Mucosa of descending colon (tissue), 3 donors: Measurements from ENCODE around the gene ZNF90. TPM values are rescaled to one million over a fixed set of nuclear protein-coding genes. Genes with fewer than 3 reads are reported as not detected.

ENCODE experiments used
- ATAC-seq: fragments of 200-7000 bp; cut with Tn5 transposase; one replicate; pipeline ENCODE4 v1.9.1; 2020; ENCODE audit warnings: mild to moderate bottlenecking, moderate library complexity
- DNase-seq, 3 donors: peaks; one replicate each; pipeline ENCODE4 v3.0.0-alpha.2; 2020
- H3K36me3 ChIP-seq: fragments of 200-600 bp; one replicate; pipeline ENCODE4 v1.8.0; 2021; ENCODE audit warnings: low read depth, mild to moderate bottlenecking
- H3K4me1 ChIP-seq: fragments of 200-600 bp; one replicate; pipeline ENCODE4 v1.8.0; 2021; ENCODE audit warnings: low read depth, mild to moderate bottlenecking
- H3K4me3 ChIP-seq: fragments of 200-600 bp; one replicate; pipeline ENCODE4 v1.8.0; 2021; ENCODE audit warnings: mild to moderate bottlenecking
- H3K9me3 ChIP-seq: fragments of 200-600 bp; one replicate; pipeline ENCODE4 v1.8.0; 2021; ENCODE audit warnings: mild to moderate bottlenecking
- CTCF ChIP-seq: fragments of 200-600 bp; IDR thresholded peaks from one replicate; pipeline ENCODE4 v1.8.0; 2022; ENCODE audit warnings: antibody characterized with exemption, mild to moderate bottlenecking
- intact Hi-C, 2 donors: fragments of 100-400 bp; cut with DNase I in 1 of 2; cut with micrococcal nuclease in 1 of 2; formaldehyde crosslinking; loops; one replicate each; pipeline versions ENCODE4 v1.11.0 to v1.11.1; 2022; cut with DNase I, micrococcal nuclease
- total RNA-seq, 3 donors: library from RNA; stranded (reverse); fragmentation: NEBNext Ultra II Directional in 2 of 3; extraction: Animal tissue kit (Norgen Biotek cat#: 25700) in 2 of 3; gene quantifications; one replicate each; pipeline versions ENCODE4 v1.2.1 to v1.2.4, GENCODE V29; 2021 to 2023
- donor health status: DM: no; HTN: no; CAD: no; lungs with moderate emphysema.
- donor health status: DM: no; HTN: no; CAD: no.
- donor health status: DM: no; HTN: yes; CAD: no.

The ZNF90 gene
- total RNA-seq, 3 donors from 2014 or later: 1.9 to 4.7 (median 2.9) TPM

GRCh38 chr19:20162821-20163220 is 85.0 kb downstream of the ZNF90 start:
- TF ChIP-seq CTCF: no peak
- Histone ChIP-seq H3K9me3 (no peaks in the 10 kb centered on the region), H3K4me1 (no peaks in the 10 kb centered on the region), H3K4me3 (no peak overlapping the region), H3K36me3 (no peaks in the 10 kb centered on the region)
- intact Hi-C loops: no loop called here
- no peak for ATAC-seq
- no peak for DNase-seq

GRCh38 chr19:20164456-20164855 is 86.7 kb downstream of the ZNF90 start:
- H3K9me3 ChIP-seq: no peaks in the 10 kb centered on the region
- TF ChIP-seq CTCF: no peak
- no peak overlapping the region for H3K4me3 ChIP-seq
- no peaks in the 10 kb centered on the region for H3K36me3 ChIP-seq
- ATAC-seq (no peak), DNase-seq (no peak)
- intact Hi-C loops: no loop called here
- H3K4me1 ChIP-seq: no peaks in the 10 kb centered on the region

GRCh38 chr19:20165971-20166592 is 88.3 kb downstream of the ZNF90 start:
- no peaks in the 10 kb centered on the region for H3K36me3 ChIP-seq
- H3K4me3 ChIP-seq: no peak overlapping the region
- intact Hi-C loops: no loop called here
- no peak for DNase-seq
- no peak for ATAC-seq
- H3K4me1 ChIP-seq: no peaks in the 10 kb centered on the region
- no peak for TF ChIP-seq CTCF
- no peaks in the 10 kb centered on the region for H3K9me3 ChIP-seq

GRCh38 chr19:20167020-20167644 is 89.3 kb downstream of the ZNF90 start, which contains the start of gene ZNF486:
TSS of gene ZNF486 (plus strand) at chr19:20167214. CDS start at chr19:20167331, 117 bp downstream.
- no peaks in the 10 kb centered on the region for H3K36me3 ChIP-seq
- H3K9me3 ChIP-seq: no peaks in the 10 kb centered on the region
- ATAC-seq (peak; percentile 98), DNase-seq (peak; percentile 92 to 97 (median 93))
- intact Hi-C loops: no loop called here
- no peaks in the 10 kb centered on the region for H3K4me1 ChIP-seq
- no peak for TF ChIP-seq CTCF
- H3K4me3 ChIP-seq: peak within 1 kb of the TSS; percentile 34

GRCh38 chr19:20167651-20168122 is 89.9 kb downstream of the ZNF90 start:
- H3K36me3 ChIP-seq: no peaks in the 10 kb centered on the region
- peak overlapping the region; percentile 34 for H3K4me3 ChIP-seq
- H3K9me3 ChIP-seq: peaks cover 4% of the 10 kb centered on the region
- ATAC-seq (peak; percentile 36), DNase-seq (peak in 1 of 3 donors; percentile 9)
- no peak for TF ChIP-seq CTCF
- no peaks in the 10 kb centered on the region for H3K4me1 ChIP-seq
- intact Hi-C loops: no loop called here

Other genes starting within 250 kb of the ZNF90 start
- 10 to 100 TPM in 1 of 3 donors, 1 to 10 TPM in 2; 7.8 to 11.9 (median 9.4) TPM for gene ZNF253, start 212.1 kb upstream of the ZNF90 start, total RNA-seq
- 1 to 10 TPM; 3.2 to 6.1 (median 3.8) TPM for gene ZNF93, start 177.1 kb upstream of the ZNF90 start, total RNA-seq
- gene ZNF682, start 38.5 kb upstream of the ZNF90 start, total RNA-seq: 1 to 10 TPM; 3.6 to 5.9 (median 4.7) TPM
- gene ZNF486, start 89.2 kb downstream of the ZNF90 start, total RNA-seq: 1 to 10 TPM; 3.0 to 4.8 (median 4.8) TPM